Stimulated activated CD8-positive, alpha-beta memory T cell treated with anti-CD3 and anti-CD28 coated beads, Interleukin-12 subunit alpha, Interleukin-12 subunit beta, amount 100 ng/mL, for 24 hours (primary cell): ENCODE measurements around the gene DNM3.
A peak's percentile ranks its signal among the peaks of the same experiment; 100 is the strongest.
"Not testable (repeated sequence)": the region's sequence is repeated elsewhere in the genome, so short reads cannot be mapped to it uniquely, and the experiment has no call there.

ENCODE experiments used
- DNase-seq: peaks from one replicate; pipeline ENCODE4 v3.0.0-alpha.2; 2020; ENCODE audit errors: extremely low read depth

The DNM3 gene

GRCh38 chr1:172421974-172422604, 580.8 kb downstream of the DNM3 start:
- DNase-seq = no peak

- no peak for DNase-seq
These were observed 582.0 kb downstream of the DNM3 start for GRCh38 chr1:172423336-172423735.

GRCh38 chr1:172425339-172425738, 584.0 kb downstream of the DNM3 start:
- DNase-seq = no peak

- no peak for DNase-seq
These were observed 585.9 kb downstream of the DNM3 start for GRCh38 chr1:172427191-172427590.

- no peak for DNase-seq
These were observed 588.2 kb downstream of the DNM3 start for GRCh38 chr1:172429331-172430127.

GRCh38 chr1:172430128-172430454, 588.8 kb downstream of the DNM3 start:
- DNase-seq = no peak

GRCh38 chr1:172431204-172431603, 589.9 kb downstream of the DNM3 start:
- DNase-seq = no peak

- no peak for DNase-seq
These were observed 590.5 kb downstream of the DNM3 start for GRCh38 chr1:172431721-172432192.

GRCh38 chr1:172437183-172437582, 595.9 kb downstream of the DNM3 start:
- not testable (repeated sequence) for DNase-seq

- DNase-seq = no peak
These were observed 601.1 kb downstream of the DNM3 start for GRCh38 chr1:172442404-172442803.

- no peak for DNase-seq
These were observed 601.7 kb downstream of the DNM3 start for GRCh38 chr1:172442843-172443565.

- DNase-seq = peak; percentile 80
These were observed 602.6 kb downstream of the DNM3 start, which contains the start of gene PIGC for GRCh38 chr1:172443666-172444453. TSS of gene PIGC (minus strand) at chr1:172444069. CDS start at chr1:172442622, 1,447 bp downstream.

GRCh38 chr1:172446547-172446946, 605.2 kb downstream of the DNM3 start:
- no peak for DNase-seq

- no peak for DNase-seq
These were observed 606.3 kb downstream of the DNM3 start for GRCh38 chr1:172447641-172448040.

GRCh38 chr1:172448995-172449584, 607.8 kb downstream of the DNM3 start:
- DNase-seq = no peak

GRCh38 chr1:172449585-172450523, 608.6 kb downstream of the DNM3 start:
- DNase-seq = no peak

GRCh38 chr1:172450524-172450885, 609.2 kb downstream of the DNM3 start:
- no peak for DNase-seq

- DNase-seq = no peak
These were observed 609.7 kb downstream of the DNM3 start for GRCh38 chr1:172451002-172451443.

GRCh38 chr1:172452536-172453152, 611.3 kb downstream of the DNM3 start:
- no peak for DNase-seq

- DNase-seq = no peak
These were observed 611.9 kb downstream of the DNM3 start for GRCh38 chr1:172453153-172453545.
